Cardiac muscle cell (in vitro differentiated cells and primary cell): ENCODE results near the gene CENPX. TPM values are rescaled to one million over a fixed set of nuclear protein-coding genes. Genes with fewer than 3 reads are reported as not detected.

Source experiments
- DNase-seq, 2 donors: peaks; one replicate each; pipeline versions ENCODE4 v3.0.0 to v3.0.0-alpha.2; 2010 to 2017; ENCODE audit warnings: low read depth in 1 of 2, low spot score in 1 of 2
- H3K27ac ChIP-seq: fragments of 200-600 bp; sonication (generic); 2 replicates; pipeline ENCODE4 v1.5.1; 2016
- H3K27me3 ChIP-seq: fragments of 200-600 bp; sonication (generic); 2 replicates; pipeline ENCODE4 v1.6.0; 2016; ENCODE audit warnings: control low read depth
- H3K36me3 ChIP-seq: fragments of 200-600 bp; sonication (generic); 2 replicates; pipeline ENCODE4 v1.5.1; 2016; ENCODE audit warnings: control low read depth
- H3K4me1 ChIP-seq: fragments of 200-600 bp; sonication (generic); 2 replicates; pipeline ENCODE4 v1.8.1; 2017; ENCODE audit warnings: low read depth, mild to moderate bottlenecking, mixed run types
- H3K4me3 ChIP-seq: fragments of 200-600 bp; sonication (generic); 2 replicates; pipeline ENCODE4 v1.5.1; 2016; ENCODE audit warnings: mild to moderate bottlenecking
- H3K9me3 ChIP-seq: fragments of 200-600 bp; sonication (generic); 2 replicates; pipeline ENCODE4 v1.5.1; 2017; ENCODE audit warnings: low read depth, mild to moderate bottlenecking, control low read depth
- CTCF ChIP-seq: IDR thresholded peaks from 2 replicates; pipeline ENCODE4 v1.5.1; 2012; ENCODE audit warnings: low read depth, mild to moderate bottlenecking, low read length
- polyA plus RNA-seq: library from polyadenylated mRNA; unstranded; fragments of >200 nt; fragmentation: Nextera tagmentation; extraction: Ambion mirVana; gene quantifications from 2 replicates; pipeline ENCODE4 v1.2.1, GENCODE V29; 2016
- total RNA-seq: library from RNA; depleted of rRNA; stranded (reverse); fragments of >200 nt; gene quantifications from 2 replicates; pipeline ENCODE4 v1.2.3, GENCODE V29; 2016

The CENPX gene
- total and polyA plus RNA-seq, 2 experiments from 2014 or later, result 82.9 to 129 TPM

- Histone ChIP-seq H3K9me3 (no peaks in the 10 kb centered on the region), H3K27ac (no peak overlapping the region), H3K27me3 (no peaks in the 10 kb centered on the region), H3K36me3 (peaks cover 30% of the 10 kb centered on the region), H3K4me1 (peaks cover 4% of the 10 kb centered on the region), H3K4me3 (no peak overlapping the region)
- DNase-seq, result no peak
- no peak for TF ChIP-seq CTCF
Observed at GRCh38 chr17:82055965-82056728, 33.5 kb upstream of the CENPX start.

- no peak overlapping the region for H3K4me3 ChIP-seq
- H3K9me3 ChIP-seq, result no peaks in the 10 kb centered on the region
- TF ChIP-seq CTCF, result no peak
- DNase-seq, result no peak
- H3K27ac ChIP-seq, result no peak overlapping the region
- H3K36me3 ChIP-seq, result peaks cover 22% of the 10 kb centered on the region
- H3K4me1 ChIP-seq, result peaks cover 4% of the 10 kb centered on the region
- no peaks in the 10 kb centered on the region for H3K27me3 ChIP-seq
Observed at GRCh38 chr17:82055023-82055964, 32.6 kb upstream of the CENPX start.

- Histone ChIP-seq H3K27ac (no peak overlapping the region), H3K36me3 (peaks cover 18% of the 10 kb centered on the region), H3K4me3 (no peak overlapping the region), H3K9me3 (no peaks in the 10 kb centered on the region), H3K4me1 (peaks cover 4% of the 10 kb centered on the region), H3K27me3 (no peaks in the 10 kb centered on the region)
- DNase-seq, result no peak
- no peak for TF ChIP-seq CTCF
Observed at GRCh38 chr17:82054351-82055022, 31.8 kb upstream of the CENPX start.

GRCh38 chr17:82053556-82054263, 31.0 kb upstream of the CENPX start:
- H3K36me3 ChIP-seq, result peaks cover 17% of the 10 kb centered on the region
- no peak for TF ChIP-seq CTCF
- peaks cover 4% of the 10 kb centered on the region for H3K4me1 ChIP-seq
- no peaks in the 10 kb centered on the region for H3K9me3 ChIP-seq
- no peak overlapping the region for H3K27ac ChIP-seq
- no peak overlapping the region for H3K4me3 ChIP-seq
- no peaks in the 10 kb centered on the region for H3K27me3 ChIP-seq
- DNase-seq, result no peak

- H3K9me3 ChIP-seq, result no peaks in the 10 kb centered on the region
- TF ChIP-seq CTCF, result no peak
- H3K27me3 ChIP-seq, result no peaks in the 10 kb centered on the region
- H3K4me3 ChIP-seq, result no peak overlapping the region
- H3K4me1 ChIP-seq, result peaks cover 4% of the 10 kb centered on the region
- DNase-seq, result no peak
- no peak overlapping the region for H3K27ac ChIP-seq
- peaks cover 15% of the 10 kb centered on the region for H3K36me3 ChIP-seq
Observed at GRCh38 chr17:82053130-82053529, 30.5 kb upstream of the CENPX start.
